GM19351 (cell line): Measurements from ENCODE around the gene RAET1E.
"Not testable (repeated sequence)": the region's sequence is repeated elsewhere in the genome, so short reads cannot be mapped to it uniquely, and the experiment has no call there.

Source experiments
- ATAC-seq: cut with Tn5 transposase; IDR thresholded peaks from one replicate; pipeline ENCODE4 v1.9.1; 2021; ENCODE audit warnings: mild to moderate bottlenecking, moderate library complexity; ENCODE audit not compliant: unreplicated experiment

RAET1E gene

GRCh38 chr6:149891864-149892263 lies 6.0 kb downstream of the RAET1E start:
- ATAC-seq, result not testable (repeated sequence)

- ATAC-seq, result no peak
These were observed 6.7 kb downstream of the RAET1E start for GRCh38 chr6:149891259-149891658.

DNA sequence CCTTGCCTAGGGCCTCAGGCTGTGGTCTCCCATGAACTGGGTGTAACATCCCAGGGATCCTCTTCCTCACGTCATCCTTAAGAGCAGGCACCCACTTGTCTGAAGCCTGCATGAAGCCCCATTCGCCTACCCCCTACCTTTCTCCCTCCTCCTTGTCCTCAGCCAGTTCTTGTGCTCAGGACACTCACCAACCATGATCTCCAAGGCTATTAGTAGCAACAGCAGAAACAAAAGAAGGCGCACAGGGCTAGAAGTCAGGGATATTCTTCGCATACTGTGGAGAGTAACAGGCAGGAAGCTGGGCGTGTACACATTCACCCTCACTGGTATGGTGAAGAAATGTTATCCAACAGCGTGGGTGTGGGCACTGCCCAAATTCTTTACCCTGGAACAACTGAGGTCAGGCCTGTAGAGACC lies 7.3 kb downstream of the RAET1E start:
- ATAC-seq, result no peak

DNA sequence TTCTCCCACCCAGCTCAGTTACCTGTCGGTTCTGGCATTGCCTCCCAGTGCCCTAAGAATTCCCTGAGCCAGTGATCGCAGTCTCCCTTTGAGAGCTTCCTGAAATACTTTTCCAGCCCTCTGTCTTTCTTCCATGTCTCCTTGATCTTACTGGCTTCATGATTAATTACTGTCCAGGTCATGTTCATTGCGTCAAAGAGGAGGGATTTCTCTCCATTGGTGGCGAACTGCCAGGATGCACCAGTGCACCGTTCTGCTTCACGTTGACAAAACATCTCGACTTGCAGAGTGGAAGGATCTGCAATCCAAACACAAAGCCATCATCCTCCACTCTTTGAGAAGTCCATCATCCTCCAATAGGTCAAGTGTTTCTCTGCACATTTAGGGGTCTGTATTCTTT lies 8.6 kb downstream of the RAET1E start:
- ATAC-seq, result no peak

DNA sequence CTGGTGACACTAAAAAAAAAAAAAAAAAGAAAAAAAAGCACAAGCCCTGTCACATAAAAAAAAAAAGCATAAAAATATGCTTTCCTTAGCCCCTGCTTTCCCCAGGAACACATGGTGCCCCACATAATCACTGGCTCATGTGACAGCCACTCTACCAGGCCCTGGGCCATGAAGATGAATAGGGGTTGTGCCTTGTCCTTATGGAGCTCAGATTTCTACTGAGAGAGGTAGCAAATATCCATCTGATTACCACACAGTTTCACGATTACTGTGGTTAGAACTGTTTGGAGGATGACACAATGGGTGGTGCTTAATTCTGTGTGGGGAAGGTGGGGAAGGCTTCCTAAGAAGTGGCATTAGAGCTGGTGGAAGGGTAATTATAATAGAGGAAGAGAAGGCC lies 9.3 kb downstream of the RAET1E start:
- no peak for ATAC-seq

GRCh38 chr6:149888093-149888492 lies 9.8 kb downstream of the RAET1E start:
- ATAC-seq, result no peak

DNA sequence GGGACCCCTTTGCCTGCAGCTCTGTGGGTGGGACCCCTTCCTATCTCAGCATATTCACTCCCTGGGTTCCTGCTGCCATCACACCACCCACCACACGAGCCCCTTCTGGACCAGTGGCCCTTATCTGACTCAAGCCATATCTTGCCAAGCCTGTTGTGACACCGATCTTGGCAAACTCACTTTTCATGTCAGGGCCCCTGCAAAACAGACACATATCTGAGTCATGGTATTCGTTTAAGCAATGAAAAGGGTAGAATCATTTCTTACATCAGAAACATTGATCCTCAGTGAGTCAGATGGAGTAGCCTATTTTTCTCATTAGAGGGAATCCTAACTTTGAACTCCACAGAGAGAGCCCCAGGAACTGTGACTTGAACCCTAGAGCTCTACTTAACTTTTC lies 10.6 kb downstream of the RAET1E start:
- no peak for ATAC-seq

- no peak for ATAC-seq
These were observed 12.0 kb downstream of the RAET1E start for GRCh38 chr6:149885888-149886287.

- ATAC-seq, result no peak
These were observed 13.3 kb downstream of the RAET1E start for GRCh38 chr6:149884617-149885016.

- no peak for ATAC-seq
These were observed 13.7 kb downstream of the RAET1E start for GRCh38 chr6:149884215-149884614.

DNA sequence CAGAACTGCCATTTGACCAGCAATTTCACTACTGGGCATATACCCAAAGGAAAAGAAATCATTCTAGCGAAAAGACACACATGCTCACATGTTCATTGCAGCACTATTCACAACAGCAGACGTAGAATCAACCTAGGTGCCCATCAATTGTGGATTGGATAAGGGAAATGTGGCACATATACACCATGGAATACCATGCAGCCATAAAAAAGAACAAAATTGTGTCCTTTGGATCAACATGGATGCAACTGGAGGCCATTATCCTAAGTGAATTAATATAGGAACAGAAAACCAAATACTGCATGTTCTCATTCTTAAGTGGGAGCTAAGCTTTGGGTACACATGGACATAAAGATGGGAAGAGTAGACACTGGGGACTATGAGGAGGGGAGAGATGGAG lies 16.1 kb downstream of the RAET1E start:
- no peak for ATAC-seq

DNA sequence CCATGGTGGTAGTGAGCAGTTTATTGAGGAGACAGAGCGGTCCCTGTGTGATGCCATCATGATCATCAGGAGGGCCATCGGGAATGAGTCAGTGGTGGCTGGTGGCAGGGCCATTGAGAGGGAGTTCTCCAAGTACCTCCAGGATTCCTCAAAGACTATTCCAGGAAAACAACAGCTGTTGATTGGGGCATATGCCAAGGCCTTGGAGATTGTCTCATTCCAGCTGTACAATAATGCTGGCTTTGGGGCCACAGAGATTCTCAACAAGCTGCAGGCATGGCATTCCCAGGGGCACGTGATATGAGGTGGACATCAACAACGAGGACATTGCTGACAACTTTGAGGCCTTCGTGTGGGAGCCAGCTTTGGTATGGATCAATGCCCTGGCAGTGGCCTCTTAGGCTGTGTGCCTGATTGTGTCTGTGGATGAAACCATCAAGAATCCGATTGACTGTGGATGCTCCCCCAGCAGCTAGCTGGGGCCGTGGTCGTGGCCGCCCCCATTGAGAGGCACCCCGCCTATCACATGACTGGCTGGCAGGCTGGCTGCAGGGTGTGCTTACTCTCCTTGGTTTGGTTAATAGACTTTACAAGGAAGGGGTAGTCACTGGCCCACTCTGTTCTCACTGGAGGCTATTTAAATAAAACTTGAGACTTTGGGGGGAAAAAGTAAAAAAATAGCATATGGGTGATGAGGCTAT lies 16.7 kb downstream of the RAET1E start:
- no peak for ATAC-seq

- ATAC-seq, result no peak
These were observed 20.3 kb downstream of the RAET1E start for GRCh38 chr6:149877659-149878058.

DNA sequence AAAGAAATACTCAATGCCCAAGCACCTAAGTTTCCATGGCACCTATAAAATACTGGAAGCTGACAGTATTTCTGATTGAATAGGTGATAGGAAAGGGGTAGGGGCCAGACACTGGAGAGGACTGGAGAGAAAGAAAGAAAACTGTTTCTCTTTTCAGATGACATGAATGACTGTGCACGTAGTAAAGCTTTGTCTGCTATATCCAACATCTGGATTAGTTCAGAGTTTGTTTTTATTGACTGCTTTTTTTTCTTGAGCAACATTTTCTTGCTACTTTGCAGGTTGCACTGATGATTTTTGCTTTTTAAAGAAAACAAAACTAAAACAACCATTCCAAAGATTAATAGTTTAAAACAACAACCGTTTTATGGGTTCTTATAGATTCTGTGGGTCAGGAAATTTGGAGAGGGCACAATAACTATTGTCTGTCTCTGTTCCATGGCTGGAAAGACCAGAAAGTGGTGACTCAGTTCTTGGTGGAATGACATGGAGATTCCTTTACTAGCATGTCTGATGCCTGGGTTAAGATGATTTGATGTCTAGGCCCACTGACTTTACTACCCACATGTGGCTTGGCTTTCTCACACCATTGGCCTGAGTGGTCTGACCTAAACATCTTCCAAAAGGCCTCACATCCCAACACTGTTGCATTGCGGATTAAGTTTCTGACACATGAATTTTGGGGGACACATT lies 21.5 kb downstream of the RAET1E start:
- no peak for ATAC-seq

- ATAC-seq, result no peak
These were observed 25.7 kb downstream of the RAET1E start for GRCh38 chr6:149872233-149872632.

DNA sequence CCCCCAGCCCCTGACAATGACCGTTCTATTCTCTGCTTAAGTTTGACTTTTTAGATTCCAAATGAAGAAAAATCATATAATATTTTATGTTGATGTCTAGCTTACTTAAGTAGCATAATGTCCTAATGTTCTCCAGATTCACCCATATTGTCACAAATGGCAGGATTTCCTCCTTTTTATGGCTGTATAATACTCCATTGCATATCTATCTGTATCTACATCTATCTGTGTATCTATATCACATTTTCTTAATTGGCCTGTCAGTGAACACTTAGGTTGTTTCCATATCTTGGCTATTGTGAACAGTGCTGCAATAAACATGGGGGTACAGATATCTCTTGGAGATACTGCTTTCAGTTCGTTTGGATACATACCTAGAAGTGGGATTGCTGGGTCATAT lies 26.7 kb downstream of the RAET1E start:
- ATAC-seq, result no peak

GRCh38 chr6:149869275-149869892 lies 28.5 kb downstream of the RAET1E start:
- ATAC-seq, result no peak

GRCh38 chr6:149867876-149868640 lies 29.9 kb downstream of the RAET1E start:
- ATAC-seq, result no peak

GRCh38 chr6:149864578-149865535 lies 33.1 kb downstream of the RAET1E start:
- ATAC-seq, result peak; percentile 37
